CD4-positive, alpha-beta T cell (primary cell): Measurements from ENCODE around the gene MAN2A2. TPM values are rescaled to one million over a fixed set of nuclear protein-coding genes. Genes with fewer than 3 reads are reported as not detected.

Source experiments
- ATAC-seq: fragments of 200-7000 bp; cut with Tn5 transposase; one replicate; pipeline ENCODE4 v1.10.0; 2022; ENCODE audit warnings: mild to moderate bottlenecking; ENCODE audit not compliant: poor library complexity
- CTCF ChIA-PET: fragments of 350-600 bp; sonication (Branson Sonifier 250); formaldehyde crosslinking; loops from one replicate; lab custom pipeline; 2021; ENCODE audit warnings: antibody characterized with exemption, inconsistent platforms; lab: Charles Lee
- POLR2A ChIA-PET: fragments of 350-600 bp; sonication (Branson Sonifier 250); formaldehyde crosslinking; loops from one replicate; lab custom pipeline; 2021; ENCODE audit warnings: antibody characterized with exemption, inconsistent platforms; lab: Charles Lee
- DNase-seq, 14 experiments: peaks; one replicate each; pipeline ENCODE4 v3.0.0-alpha.2; 2013 to 2020; ENCODE audit warnings: mixed read lengths in 2 of 14
- H3K27ac ChIP-seq, 2 donors: one replicate each; pipeline versions ENCODE4 v1.5.1 to v1.7.0; 2013; ENCODE audit warnings: low read length in 2 of 2, low read depth in 1 of 2, mild to moderate bottlenecking in 1 of 2
- H3K27me3 ChIP-seq, 2 experiments: 1 replicate in 1 of 2; 2 replicates in 1 of 2; pipeline versions ENCODE4 v1.6.1 to v1.7.0; 2013; ENCODE audit warnings: low read length in 2 of 2, control low read depth in 1 of 2, mild to moderate bottlenecking in 1 of 2, moderate library complexity in 1 of 2; ENCODE audit not compliant: insufficient read depth in 2 of 2, control insufficient read depth in 1 of 2
- H3K36me3 ChIP-seq: one replicate; pipeline ENCODE4 v1.6.1; 2013; ENCODE audit warnings: low read length, control low read depth; ENCODE audit not compliant: insufficient read depth
- H3K4me1 ChIP-seq: one replicate; pipeline ENCODE4 v1.6.1; 2013; ENCODE audit warnings: low read length, control low read depth; ENCODE audit not compliant: insufficient read depth
- H3K4me3 ChIP-seq: one replicate; pipeline ENCODE4 v1.5.1; 2013; ENCODE audit warnings: mild to moderate bottlenecking, low read length, moderate library complexity
- H3K9me3 ChIP-seq, 2 experiments: 1 replicate in 1 of 2; 2 replicates in 1 of 2; pipeline versions ENCODE4 v1.6.1 to v1.7.0; 2013; ENCODE audit warnings: low read length in 2 of 2, mild to moderate bottlenecking in 2 of 2, control low read depth in 1 of 2, moderate library complexity in 1 of 2; ENCODE audit not compliant: control insufficient read depth in 1 of 2, insufficient read depth in 1 of 2
- H3K27ac Mint-ChIP-seq: one replicate; pipeline ENCODE4 v1.8.0; 2020; ENCODE audit warnings: mixed read lengths
- H3K27me3 Mint-ChIP-seq: one replicate; pipeline ENCODE4 v1.8.0; 2021; ENCODE audit warnings: mixed read lengths
- H3K36me3 Mint-ChIP-seq: one replicate; pipeline ENCODE4 v1.8.0; 2021; ENCODE audit warnings: low read depth, mixed read lengths
- H3K4me1 Mint-ChIP-seq: one replicate; pipeline ENCODE4 v1.8.0; 2021; ENCODE audit warnings: low read depth, mixed read lengths
- H3K4me3 Mint-ChIP-seq: one replicate; pipeline ENCODE4 v1.8.0; 2020; ENCODE audit warnings: mild to moderate bottlenecking, mixed read lengths
- H3K9me3 Mint-ChIP-seq: one replicate; pipeline ENCODE4 v1.8.0; 2020; ENCODE audit warnings: mixed read lengths
- CTCF ChIP-seq: fragments of 200-600 bp; IDR thresholded peaks from one replicate; pipeline ENCODE4 v1.8.0; 2022; ENCODE audit warnings: antibody characterized with exemption, mild to moderate bottlenecking
- intact Hi-C, 2 experiments: fragments of 100-400 bp; cut with DNase I in 1 of 2; cut with micrococcal nuclease in 1 of 2; formaldehyde crosslinking; loops; one replicate each; pipeline versions ENCODE4 v1.15.1 to v1.9.0; 2023 to 2025; cut with DNase I, micrococcal nuclease
- total RNA-seq, 174 experiments: library from RNA in 2 of 174; stranded (reverse) in 2 of 174; gene quantifications; one replicate each; pipeline ENCODE4 v1.2.3 and lab custom pipeline; 2021 to 2026

The MAN2A2 gene
- total RNA-seq, 2 experiments from 2014 or later, result 125 to 128 TPM

- H3K27ac Mint-ChIP-seq, result peak within 1 kb of the TSS; percentile 33
- Histone ChIP-seq H3K36me3 (peaks cover 26% of the 10 kb centered on the region), H3K27ac (no peak within 1 kb of the TSS), H3K9me3 (peaks cover 0 to 4% of the 10 kb centered on the region in 2 experiments), H3K4me1 (peaks cover 26% of the 10 kb centered on the region), H3K27me3 (peaks cover 3 to 5% of the 10 kb centered on the region in 2 experiments), H3K4me3 (peak within 1 kb of the TSS; percentile 42)
- H3K9me3 Mint-ChIP-seq, result no peaks in the 10 kb centered on the region
- intact Hi-C loops, result loop anchor here in 1 of 2 experiments (10.0 kb wide), 1 partner anchor 399 kb away; no protein-coding TSS in a partner anchor
- H3K4me1 Mint-ChIP-seq, result peaks cover 13% of the 10 kb centered on the region
- ChIA-PET CTCF (interaction anchor here (0.9 kb wide), 1 partner anchor 236 kb away, joined by 3 read pairs; no protein-coding TSS in a partner anchor), POLR2A (interaction anchor here (0.7 to 1.0 kb wide), 2 partner anchors 13 to 19 kb away, joined by 3 to 5 read pairs; partner anchors contain the start of gene MAN2A2)
- no peak for DNase-seq
- H3K27me3 Mint-ChIP-seq, result peaks cover 15% of the 10 kb centered on the region
- H3K36me3 Mint-ChIP-seq, result peaks cover 19% of the 10 kb centered on the region
- TF ChIP-seq CTCF, result no peak
- no peak within 1 kb of the TSS for H3K4me3 Mint-ChIP-seq
- no peak for ATAC-seq
These were observed 19.0 kb upstream of the MAN2A2 start, which contains the start of gene FES for GRCh38 chr15:90883976-90884718. Gene FES, plus strand, starts transcription at chr15:90884504. Its CDS starts 542 bp downstream, at chr15:90885046.

- intact Hi-C loops, result loop anchor here (5.0 to 10.0 kb wide), 3 partner anchors 68 to 563 kb away; no protein-coding TSS in a partner anchor
- ATAC-seq, result no peak
- peaks cover 26% of the 10 kb centered on the region for H3K4me1 ChIP-seq
These were observed 18.2 kb upstream of the MAN2A2 start for GRCh38 chr15:90884719-90885431.

More at GRCh38 chr15:90884719-90885431, 18.2 kb upstream of the MAN2A2 start:
- H3K4me3 ChIP-seq, result peak overlapping the region; percentile 42
- TF ChIP-seq CTCF, result no peak
- CTCF ChIA-PET, result interaction anchor here (0.5 to 1.9 kb wide), 7 partner anchors 12 to 499 kb away, joined by 3 to 17 read pairs (median 3); no protein-coding TSS in a partner anchor
- Mint-ChIP-seq H3K4me1 (peaks cover 13% of the 10 kb centered on the region), H3K4me3 (no peak overlapping the region), H3K27me3 (peaks cover 15% of the 10 kb centered on the region), H3K27ac (peak overlapping the region; percentile 33), H3K36me3 (peaks cover 12% of the 10 kb centered on the region), H3K9me3 (no peaks in the 10 kb centered on the region)
- H3K9me3 ChIP-seq, result peaks cover 0 to 4% of the 10 kb centered on the region in 2 experiments
- H3K36me3 ChIP-seq, result peaks cover 18% of the 10 kb centered on the region
- H3K27me3 ChIP-seq, result peaks cover 3 to 5% of the 10 kb centered on the region in 2 experiments
- POLR2A ChIA-PET, result interaction anchor here (1.4 to 1.9 kb wide), 2 partner anchors 18 to 47 kb away, joined by 5 to 6 read pairs; partner anchors contain the start of gene MAN2A2
- DNase-seq, result no peak
- H3K27ac ChIP-seq, result no peak overlapping the region
